ENCODE results near the gene FAM170B.

DNA sequence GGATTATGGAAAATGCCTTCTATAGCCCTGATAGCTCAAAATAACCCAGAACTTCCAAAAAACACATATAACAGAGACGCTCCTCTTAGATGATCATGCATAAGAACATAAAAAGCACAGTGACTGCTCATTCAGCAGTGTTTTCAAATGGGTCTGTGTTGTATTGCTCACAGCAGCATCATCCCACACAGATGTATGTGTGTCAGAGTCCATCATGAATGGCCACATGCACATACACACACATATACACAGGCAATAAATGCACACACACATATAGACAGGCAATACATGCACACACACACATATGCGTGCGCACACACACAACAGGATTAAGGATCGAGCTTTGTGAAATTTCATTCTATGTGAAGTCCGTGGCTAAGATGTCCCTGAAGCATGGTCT lies 28.2 kb upstream of the FAM170B start:
- TF ChIP-seq POLR2AphosphoS5 (IDR thresholded peaks at IDR 0.05), result no peak
- TF ChIP-seq, protein P1, sequence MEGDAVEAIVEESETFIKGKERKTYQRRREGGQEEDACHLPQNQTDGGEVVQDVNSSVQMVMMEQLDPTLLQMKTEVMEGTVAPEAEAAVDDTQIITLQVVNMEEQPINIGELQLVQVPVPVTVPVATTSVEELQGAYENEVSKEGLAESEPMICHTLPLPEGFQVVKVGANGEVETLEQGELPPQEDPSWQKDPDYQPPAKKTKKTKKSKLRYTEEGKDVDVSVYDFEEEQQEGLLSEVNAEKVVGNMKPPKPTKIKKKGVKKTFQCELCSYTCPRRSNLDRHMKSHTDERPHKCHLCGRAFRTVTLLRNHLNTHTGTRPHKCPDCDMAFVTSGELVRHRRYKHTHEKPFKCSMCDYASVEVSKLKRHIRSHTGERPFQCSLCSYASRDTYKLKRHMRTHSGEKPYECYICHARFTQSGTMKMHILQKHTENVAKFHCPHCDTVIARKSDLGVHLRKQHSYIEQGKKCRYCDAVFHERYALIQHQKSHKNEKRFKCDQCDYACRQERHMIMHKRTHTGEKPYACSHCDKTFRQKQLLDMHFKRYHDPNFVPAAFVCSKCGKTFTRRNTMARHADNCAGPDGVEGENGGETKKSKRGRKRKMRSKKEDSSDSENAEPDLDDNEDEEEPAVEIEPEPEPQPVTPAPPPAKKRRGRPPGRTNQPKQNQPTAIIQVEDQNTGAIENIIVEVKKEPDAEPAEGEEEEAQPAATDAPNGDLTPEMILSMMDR (IDR thresholded peaks at IDR 0.05), result no peak
